ENCODE data around the gene LIMA1.
A peak's percentile ranks its signal among the peaks of the same experiment; 100 is the strongest.

Gene LIMA1

GRCh38 chr12:50243507-50243906, 39.8 kb downstream of the LIMA1 start:
- H3K27me3 Mint-ChIP-seq = no peaks in the 10 kb centered on the region
- H3K4me3 Mint-ChIP-seq = no peak overlapping the region
- no peak for DNase-seq
- H3K4me1 Mint-ChIP-seq = peaks cover 16% of the 10 kb centered on the region
- H3K27ac Mint-ChIP-seq = no peak overlapping the region
- ATAC-seq = no peak
- H3K9me3 Mint-ChIP-seq = no peaks in the 10 kb centered on the region

- no peak overlapping the region for H3K4me3 Mint-ChIP-seq
- no peaks in the 10 kb centered on the region for H3K9me3 Mint-ChIP-seq
- no peaks in the 10 kb centered on the region for H3K27me3 Mint-ChIP-seq
- H3K4me1 Mint-ChIP-seq = peaks cover 13% of the 10 kb centered on the region
- no peak for ATAC-seq
- H3K27ac Mint-ChIP-seq = no peak overlapping the region
- DNase-seq = no peak
These were observed 40.5 kb downstream of the LIMA1 start for GRCh38 chr12:50242751-50243191.

- H3K4me3 Mint-ChIP-seq = no peak overlapping the region
- H3K9me3 Mint-ChIP-seq = no peaks in the 10 kb centered on the region
- DNase-seq (no peak), ATAC-seq (no peak)
- no peak overlapping the region for H3K27ac Mint-ChIP-seq
- H3K27me3 Mint-ChIP-seq = no peaks in the 10 kb centered on the region
- no peaks in the 10 kb centered on the region for H3K4me1 Mint-ChIP-seq
These were observed 42.1 kb downstream of the LIMA1 start for GRCh38 chr12:50241178-50241577.

- ATAC-seq = no peak
- H3K9me3 Mint-ChIP-seq = no peaks in the 10 kb centered on the region
- H3K4me1 Mint-ChIP-seq = no peaks in the 10 kb centered on the region
- H3K27me3 Mint-ChIP-seq = no peaks in the 10 kb centered on the region
- no peak overlapping the region for H3K4me3 Mint-ChIP-seq
- DNase-seq = no peak
- H3K27ac Mint-ChIP-seq = no peak overlapping the region
These were observed 42.6 kb downstream of the LIMA1 start for GRCh38 chr12:50240792-50241114.

GRCh38 chr12:50240096-50240791, 43.1 kb downstream of the LIMA1 start:
- Mint-ChIP-seq H3K4me1 (no peaks in the 10 kb centered on the region), H3K4me3 (no peak overlapping the region), H3K27me3 (no peaks in the 10 kb centered on the region), H3K27ac (no peak overlapping the region), H3K9me3 (no peaks in the 10 kb centered on the region)
- no peak for DNase-seq
- ATAC-seq = no peak

- DNase-seq = no peak
- H3K27me3 Mint-ChIP-seq = no peaks in the 10 kb centered on the region
- H3K4me1 Mint-ChIP-seq = peaks cover 3% of the 10 kb centered on the region
- H3K4me3 Mint-ChIP-seq = no peak overlapping the region
- no peak overlapping the region for H3K27ac Mint-ChIP-seq
- no peak for ATAC-seq
- no peaks in the 10 kb centered on the region for H3K9me3 Mint-ChIP-seq
These were observed 43.9 kb downstream of the LIMA1 start for GRCh38 chr12:50239355-50239891.

GRCh38 chr12:50234347-50234746, 49.0 kb downstream of the LIMA1 start:
- DNase-seq (no peak), ATAC-seq (peak; percentile 50)
- H3K4me3 Mint-ChIP-seq = no peak overlapping the region
- no peaks in the 10 kb centered on the region for H3K27me3 Mint-ChIP-seq
- H3K9me3 Mint-ChIP-seq = no peaks in the 10 kb centered on the region
- H3K27ac Mint-ChIP-seq = no peak overlapping the region
- peaks cover 5% of the 10 kb centered on the region for H3K4me1 Mint-ChIP-seq

- no peaks in the 10 kb centered on the region for H3K9me3 Mint-ChIP-seq
- peaks cover 5% of the 10 kb centered on the region for H3K4me1 Mint-ChIP-seq
- no peak for ATAC-seq
These were observed 50.5 kb downstream of the LIMA1 start for GRCh38 chr12:50232771-50233209.

GRCh38 chr12:50232206-50232605, 51.1 kb downstream of the LIMA1 start:
- DNase-seq = no peak
- ATAC-seq = no peak
- Mint-ChIP-seq H3K9me3 (no peaks in the 10 kb centered on the region), H3K27ac (no peak overlapping the region), H3K4me1 (peaks cover 5% of the 10 kb centered on the region), H3K4me3 (no peak overlapping the region), H3K27me3 (no peaks in the 10 kb centered on the region)

More at GRCh38 chr12:50232771-50233209, 50.5 kb downstream of the LIMA1 start:
- H3K27ac Mint-ChIP-seq = peak overlapping the region in 1 of 2 donors; percentile 56
- no peak for DNase-seq
- no peaks in the 10 kb centered on the region for H3K27me3 Mint-ChIP-seq
- no peak overlapping the region for H3K4me3 Mint-ChIP-seq

GRCh38 chr12:50231346-50231745, 52.0 kb downstream of the LIMA1 start:
- ATAC-seq (no peak), DNase-seq (no peak)
- no peaks in the 10 kb centered on the region for H3K9me3 Mint-ChIP-seq
- H3K27ac Mint-ChIP-seq = no peak overlapping the region
- no peaks in the 10 kb centered on the region for H3K27me3 Mint-ChIP-seq
- H3K4me1 Mint-ChIP-seq = peaks cover 5% of the 10 kb centered on the region
- H3K4me3 Mint-ChIP-seq = no peak overlapping the region

GRCh38 chr12:50230217-50230616, 53.1 kb downstream of the LIMA1 start:
- H3K4me3 Mint-ChIP-seq = no peak overlapping the region
- H3K4me1 Mint-ChIP-seq = peaks cover 5% of the 10 kb centered on the region
- ATAC-seq = no peak
- no peak overlapping the region for H3K27ac Mint-ChIP-seq
- no peaks in the 10 kb centered on the region for H3K9me3 Mint-ChIP-seq
- no peak for DNase-seq
- no peaks in the 10 kb centered on the region for H3K27me3 Mint-ChIP-seq

- no peaks in the 10 kb centered on the region for H3K27me3 Mint-ChIP-seq
- DNase-seq = peak; percentile 37 to 49
- peak overlapping the region in 1 of 2 donors; percentile 25 for H3K4me3 Mint-ChIP-seq
- peak; percentile 81 for ATAC-seq
- H3K9me3 Mint-ChIP-seq = no peaks in the 10 kb centered on the region
- H3K4me1 Mint-ChIP-seq = peaks cover 26% of the 10 kb centered on the region
- H3K27ac Mint-ChIP-seq = peak overlapping the region in 1 of 2 donors; percentile 61
These were observed 59.2 kb downstream of the LIMA1 start for GRCh38 chr12:50224026-50224692.

- no peak overlapping the region for H3K27ac Mint-ChIP-seq
- peak in 1 of 2 donors; percentile 9 for DNase-seq
These were observed 61.0 kb downstream of the LIMA1 start for GRCh38 chr12:50222275-50222783.

GRCh38 chr12:50221228-50222008, 61.9 kb downstream of the LIMA1 start:
- no peak for DNase-seq
- Mint-ChIP-seq H3K27me3 (no peaks in the 10 kb centered on the region), H3K4me1 (peaks cover 44% of the 10 kb centered on the region), H3K9me3 (no peaks in the 10 kb centered on the region), H3K4me3 (no peak overlapping the region), H3K27ac (no peak overlapping the region)
- ATAC-seq = no peak

More at GRCh38 chr12:50222275-50222783, 61.0 kb downstream of the LIMA1 start:
- peaks cover 40% of the 10 kb centered on the region for H3K4me1 Mint-ChIP-seq
- no peaks in the 10 kb centered on the region for H3K27me3 Mint-ChIP-seq
- ATAC-seq = no peak
- no peaks in the 10 kb centered on the region for H3K9me3 Mint-ChIP-seq
- no peak overlapping the region for H3K4me3 Mint-ChIP-seq

GRCh38 chr12:50220363-50220995, 62.8 kb downstream of the LIMA1 start:
- peak; percentile 39 to 72 for DNase-seq
- H3K27me3 Mint-ChIP-seq = no peaks in the 10 kb centered on the region
- no peaks in the 10 kb centered on the region for H3K9me3 Mint-ChIP-seq
- H3K4me3 Mint-ChIP-seq = no peak overlapping the region
- H3K27ac Mint-ChIP-seq = peak overlapping the region in 1 of 2 donors; percentile 93
- ATAC-seq = peak; percentile 96
- peaks cover 44% of the 10 kb centered on the region for H3K4me1 Mint-ChIP-seq
